Kidney epithelial cell (primary cell): ENCODE data around the gene KNDC1. TPM values are rescaled to one million over a fixed set of nuclear protein-coding genes. Genes with fewer than 3 reads are reported as not detected.

Experiments used
- DNase-seq: peaks from one replicate; pipeline ENCODE4 v3.0.0-alpha.2; 2010; ENCODE audit warnings: low read depth
- H3K27me3 ChIP-seq: 2 replicates; pipeline ENCODE4 v1.6.0; 2011; ENCODE audit warnings: low read length; ENCODE audit not compliant: control insufficient read depth, insufficient read depth
- H3K36me3 ChIP-seq: 2 replicates; pipeline ENCODE4 v1.5.1; 2011; ENCODE audit warnings: low read length; ENCODE audit not compliant: control insufficient read depth, insufficient read depth
- H3K4me3 ChIP-seq: 2 replicates; pipeline ENCODE4 v1.5.1; 2011; ENCODE audit warnings: low read depth, mild to moderate bottlenecking, control low read depth, low read length
- CTCF ChIP-seq: IDR thresholded peaks from 2 replicates; pipeline ENCODE4 v1.5.1; 2011; ENCODE audit warnings: mild to moderate bottlenecking, moderate library complexity, low read length, control low read depth, inconsistent platforms; ENCODE audit not compliant: insufficient read depth, poor library complexity, severe bottlenecking
- total RNA-seq: library from RNA; depleted of rRNA; stranded (reverse); fragments of >200 nt; gene quantifications from 2 replicates; pipeline ENCODE4 v1.2.3, GENCODE V29; 2015

Gene KNDC1
- total RNA-seq, 1 donor from 2014 or later: 0.13 TPM

- Histone ChIP-seq H3K27me3 (peaks cover 39% of the 10 kb centered on the region), H3K36me3 (no peaks in the 10 kb centered on the region), H3K4me3 (no peak overlapping the region)
- TF ChIP-seq CTCF: no peak
- no peak for DNase-seq
Observed at GRCh38 chr10:133165556-133166503, 5.8 kb downstream of the KNDC1 start.

- no peak for TF ChIP-seq CTCF
- Histone ChIP-seq H3K36me3 (no peaks in the 10 kb centered on the region), H3K27me3 (peaks cover 33% of the 10 kb centered on the region), H3K4me3 (no peak overlapping the region)
- no peak for DNase-seq
Observed at GRCh38 chr10:133166504-133166827, 6.4 kb downstream of the KNDC1 start.

GRCh38 chr10:133166828-133167692 lies 7.0 kb downstream of the KNDC1 start:
- peaks cover 27% of the 10 kb centered on the region for H3K27me3 ChIP-seq
- no peaks in the 10 kb centered on the region for H3K36me3 ChIP-seq
- no peak for TF ChIP-seq CTCF
- DNase-seq: no peak
- no peak overlapping the region for H3K4me3 ChIP-seq

- H3K27me3 ChIP-seq: peaks cover 19% of the 10 kb centered on the region
- H3K4me3 ChIP-seq: no peak overlapping the region
- DNase-seq: no peak
- H3K36me3 ChIP-seq: no peaks in the 10 kb centered on the region
- no peak for TF ChIP-seq CTCF
Observed at GRCh38 chr10:133167693-133168616, 7.9 kb downstream of the KNDC1 start.

GRCh38 chr10:133168617-133169031 lies 8.6 kb downstream of the KNDC1 start:
- Histone ChIP-seq H3K36me3 (no peaks in the 10 kb centered on the region), H3K4me3 (no peak overlapping the region), H3K27me3 (peaks cover 12% of the 10 kb centered on the region)
- TF ChIP-seq CTCF: no peak
- DNase-seq: no peak
